HG02973 (cell line): ENCODE data around the gene LENEP.
"Not testable (repeated sequence)": the region's sequence is repeated elsewhere in the genome, so short reads cannot be mapped to it uniquely, and the experiment has no call there.

Source experiments
- ATAC-seq: cut with Tn5 transposase; IDR thresholded peaks from one replicate; pipeline ENCODE4 v1.9.1; 2021; ENCODE audit warnings: moderate library complexity; ENCODE audit not compliant: unreplicated experiment

LENEP gene

GRCh38 chr1:154974808-154975408 is 18.5 kb upstream of the LENEP start:
- ATAC-seq = peak; percentile 35

DNA sequence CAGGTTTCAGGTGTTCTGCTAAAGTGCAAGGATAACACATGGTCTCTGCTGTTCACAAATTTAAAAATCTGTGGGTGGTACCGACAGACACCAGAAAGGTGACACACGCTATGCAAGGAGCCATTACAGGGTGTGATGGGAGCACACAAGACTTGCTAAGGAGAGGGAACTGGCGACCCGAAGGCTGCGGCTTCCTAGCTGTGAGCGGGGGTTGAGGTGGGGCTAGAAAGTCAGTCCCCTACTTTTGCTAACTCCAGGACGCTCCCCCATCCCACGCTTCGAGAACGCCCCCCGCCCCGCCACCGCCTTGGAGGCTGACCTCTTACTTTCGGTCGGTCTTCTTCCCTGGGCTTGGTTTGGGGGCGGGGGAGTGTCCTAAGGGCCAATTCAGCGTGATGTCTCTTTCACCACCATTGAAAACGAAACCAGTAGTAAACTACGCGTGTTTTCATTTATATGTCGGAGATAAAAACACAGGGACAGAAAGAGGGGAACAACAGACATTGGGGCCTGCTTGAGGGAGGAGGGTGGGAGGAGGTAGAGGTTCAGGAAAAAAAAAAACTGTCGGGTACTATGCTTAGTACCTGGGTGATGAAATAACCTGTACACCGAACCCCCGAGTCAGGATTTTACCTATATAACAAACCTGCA is 17.9 kb upstream of the LENEP start:
- ATAC-seq = no peak

GRCh38 chr1:154977762-154978161 is 15.6 kb upstream of the LENEP start:
- ATAC-seq = not testable (repeated sequence)

- no peak for ATAC-seq
Observed at GRCh38 chr1:154978360-154978759, 15.0 kb upstream of the LENEP start.

GRCh38 chr1:154982341-154982740 is 11.0 kb upstream of the LENEP start:
- ATAC-seq = no peak

GRCh38 chr1:154982897-154983648 is 10.3 kb upstream of the LENEP start, which contains the start of gene FLAD1:
FLAD1 (plus strand) TSS chr1:154983344; CDS start chr1:154983695, 351 bp downstream.
- peak; percentile 92 for ATAC-seq

GRCh38 chr1:154983776-154984466 is 9.5 kb upstream of the LENEP start:
- no peak for ATAC-seq

DNA sequence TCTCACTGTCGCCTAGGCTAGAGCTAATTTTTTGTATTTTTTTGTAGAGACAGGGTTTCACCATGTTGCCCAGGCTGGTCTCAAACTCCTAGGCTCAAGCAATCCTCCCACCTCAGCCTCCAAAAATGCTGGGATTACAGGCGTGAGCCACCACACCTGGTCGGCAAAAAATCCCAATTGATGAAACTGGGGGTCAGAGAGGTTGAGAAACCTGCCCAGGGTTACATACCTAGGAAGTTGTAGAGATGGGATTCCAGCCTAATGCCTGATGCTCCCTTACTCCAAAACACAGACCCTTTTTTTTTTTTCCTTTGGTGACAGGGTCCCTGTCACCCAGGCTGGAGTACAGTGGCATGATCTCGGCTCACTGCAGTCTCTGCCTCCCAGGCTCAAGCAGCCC is 6.7 kb upstream of the LENEP start:
- not testable (repeated sequence) for ATAC-seq

- no peak for ATAC-seq
Observed at GRCh38 chr1:154987326-154987725, 6.1 kb upstream of the LENEP start.

GRCh38 chr1:154988058-154988954 is 5.1 kb upstream of the LENEP start:
- ATAC-seq = no peak

GRCh38 chr1:154989195-154989860 is 4.1 kb upstream of the LENEP start:
- ATAC-seq = no peak

- ATAC-seq = no peak
Observed at GRCh38 chr1:154990276-154990675, 3.1 kb upstream of the LENEP start.

DNA sequence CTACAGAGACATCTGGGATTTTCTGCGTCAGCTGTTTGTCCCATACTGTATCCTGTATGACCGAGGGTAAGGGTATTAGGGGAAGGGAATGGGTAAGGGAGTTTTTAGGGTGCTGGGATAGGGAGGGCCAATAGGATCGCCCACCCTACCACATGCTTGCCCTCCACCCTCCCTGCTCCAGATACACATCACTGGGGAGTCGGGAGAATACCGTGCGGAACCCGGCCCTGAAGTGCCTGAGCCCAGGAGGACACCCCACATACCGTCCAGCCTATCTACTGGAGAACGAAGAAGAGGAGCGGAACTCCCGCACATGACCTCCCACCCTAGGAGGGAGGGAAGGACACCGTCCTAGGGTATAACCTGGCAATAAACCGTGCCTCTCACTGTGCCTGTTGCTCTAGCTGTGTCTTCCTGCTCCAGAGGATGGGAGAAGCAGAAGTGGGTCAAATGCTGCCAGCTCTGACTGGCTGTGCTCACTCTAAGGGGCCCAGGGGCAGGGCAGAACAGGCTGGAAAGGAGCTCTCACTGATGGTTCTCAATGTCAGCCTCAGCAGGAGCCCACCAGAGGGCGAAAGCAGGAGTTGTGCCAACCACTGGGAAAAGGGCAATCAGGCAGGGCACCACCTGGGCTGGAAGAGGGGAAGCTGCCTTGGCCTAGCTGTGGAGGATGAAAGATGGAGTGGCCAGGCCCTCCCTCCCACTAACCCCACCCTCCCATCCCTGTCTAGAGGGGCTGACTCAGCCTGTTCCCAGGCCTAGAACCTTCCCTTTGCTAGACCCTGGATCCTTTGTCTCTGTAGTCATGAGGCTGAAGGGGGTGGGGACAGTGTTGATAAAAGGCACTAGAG is 440 bp upstream of the LENEP start:
- ATAC-seq = no peak

DNA sequence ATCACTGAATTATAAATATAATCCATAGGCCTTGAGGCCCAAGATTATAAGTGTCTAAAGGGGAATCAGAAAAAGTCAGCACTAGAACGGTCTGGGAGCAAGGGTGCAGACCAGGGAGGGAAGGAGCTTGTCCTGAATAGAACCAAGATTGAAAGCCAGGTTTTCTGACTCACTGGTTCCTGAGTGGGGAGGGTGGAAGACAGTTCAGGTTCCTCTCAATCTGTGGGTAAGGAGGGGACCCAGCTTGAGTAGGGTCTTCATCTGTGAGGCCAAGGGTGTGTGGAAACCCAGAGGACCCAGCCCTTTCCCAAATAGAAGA is 842 bp downstream of the LENEP start:
- ATAC-seq = no peak

GRCh38 chr1:154994591-154994990 is 1.2 kb downstream of the LENEP start:
- no peak for ATAC-seq

DNA sequence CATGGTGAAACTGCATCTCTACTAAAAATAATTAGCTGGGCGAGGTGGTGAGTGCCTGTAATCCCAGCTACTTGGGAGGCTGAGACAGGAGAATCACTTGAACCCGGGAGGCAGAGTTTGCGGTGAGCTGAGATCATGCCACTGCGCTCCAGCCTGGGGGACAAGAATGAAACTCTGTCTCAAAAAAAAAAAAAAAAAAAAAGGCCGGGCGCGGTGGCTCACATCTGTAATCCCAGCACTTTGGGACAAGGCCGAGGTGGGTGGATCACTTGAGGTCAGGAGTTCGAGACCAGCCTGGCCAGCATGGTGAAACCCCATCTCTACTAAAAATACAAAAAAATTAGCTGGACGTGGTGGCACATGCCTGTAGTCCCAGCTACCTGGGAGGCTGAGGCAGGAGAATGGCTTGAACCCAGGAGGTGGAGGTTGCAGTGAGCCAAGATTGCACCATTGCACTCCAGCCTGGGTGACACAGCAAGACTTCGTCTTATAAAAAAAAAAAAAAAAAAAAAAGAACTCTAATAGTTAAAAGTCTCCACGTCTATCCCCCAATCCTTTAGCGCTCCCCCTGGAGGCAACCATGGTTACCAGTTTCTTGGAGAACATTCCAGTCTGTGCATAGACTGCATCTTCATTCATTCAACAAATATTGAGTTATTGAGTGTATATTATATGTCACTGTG is 2.1 kb downstream of the LENEP start:
- ATAC-seq = not testable (repeated sequence)

DNA sequence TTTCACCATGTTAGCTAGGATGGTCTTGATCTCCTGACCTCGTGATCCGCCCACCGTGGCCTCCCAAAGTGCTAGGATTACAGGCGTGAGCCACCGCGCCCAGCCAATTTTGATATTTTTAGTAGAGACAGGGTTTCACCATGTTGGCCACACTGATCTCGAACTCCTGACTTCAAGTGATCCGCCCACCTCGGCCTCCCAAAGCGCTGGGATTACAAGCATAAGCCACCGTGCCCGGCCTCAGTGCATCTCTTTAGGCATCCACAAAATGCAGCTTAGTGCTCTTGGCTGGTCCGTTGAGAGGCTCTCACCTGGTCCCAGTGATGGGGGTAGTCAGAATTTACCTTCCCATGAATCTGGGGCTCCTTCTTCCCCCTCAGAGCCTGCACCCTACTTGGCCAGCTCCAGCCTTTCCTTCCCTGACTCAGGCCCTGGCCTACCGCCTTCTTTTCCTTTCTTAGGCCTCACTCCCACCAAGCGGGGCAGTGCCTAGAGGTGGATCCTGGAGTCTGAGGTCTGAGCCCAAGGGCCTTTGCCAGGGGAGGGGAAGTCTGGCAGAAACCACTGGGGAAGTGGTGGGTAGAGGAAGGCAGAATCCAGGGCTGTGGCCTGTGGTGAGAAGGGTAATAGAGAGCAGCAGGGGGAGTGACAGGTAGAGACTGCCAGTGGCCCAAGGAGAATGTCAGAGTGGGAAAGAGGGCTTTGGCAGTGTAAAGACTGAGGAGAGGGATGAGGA is 3.7 kb downstream of the LENEP start:
- ATAC-seq = no peak

DNA sequence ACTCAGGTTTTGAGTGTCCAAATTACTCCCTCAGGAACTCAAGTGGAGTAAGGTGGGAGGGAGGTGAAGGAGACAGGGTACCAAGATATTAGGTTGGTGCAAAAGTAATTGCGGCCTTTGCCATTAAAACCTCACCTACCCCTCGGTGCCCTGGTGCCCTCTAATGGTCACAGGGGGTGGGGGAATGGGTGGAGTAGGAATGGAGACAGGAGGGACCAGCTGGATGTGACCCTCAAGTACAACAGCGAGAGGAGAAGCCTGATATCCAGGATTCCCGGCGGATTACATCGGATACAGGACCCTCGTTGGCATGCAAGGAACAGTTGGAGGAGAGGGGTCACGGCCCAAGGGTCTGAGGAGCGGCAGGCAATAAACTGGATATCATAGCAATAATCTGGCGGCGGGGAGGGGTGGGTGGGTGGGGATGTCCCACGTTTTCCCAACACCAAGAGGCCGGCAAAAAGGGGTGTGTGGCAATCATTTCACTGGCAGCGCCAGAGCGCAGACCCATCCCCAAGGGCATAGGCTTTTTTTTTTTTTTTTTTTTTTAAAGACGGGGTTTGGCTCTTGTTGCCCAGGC is 4.9 kb downstream of the LENEP start:
- no peak for ATAC-seq
